ENCODE data around the gene CCND2.

- TF ChIP-seq CTCF (IDR thresholded peaks at IDR 0.05), result no peak
- no peak for TF ChIP-seq POLR2A (IDR thresholded peaks at IDR 0.05)
Observed at GRCh38 chr12:4266990-4267389, 6.6 kb upstream of the CCND2 start.

Measured in ovary (tissue), 3 donors.